ENCODE measurements around the gene TMEM179B. TPM values are rescaled to one million over a fixed set of nuclear protein-coding genes. Genes with fewer than 3 reads are reported as not detected.
"Not testable (repeated sequence)": the region's sequence is repeated elsewhere in the genome, so short reads cannot be mapped to it uniquely, and the experiment has no call there.

The TMEM179B gene
- polyA plus RNA-seq, 1 experiment = 97.1 TPM

DNA sequence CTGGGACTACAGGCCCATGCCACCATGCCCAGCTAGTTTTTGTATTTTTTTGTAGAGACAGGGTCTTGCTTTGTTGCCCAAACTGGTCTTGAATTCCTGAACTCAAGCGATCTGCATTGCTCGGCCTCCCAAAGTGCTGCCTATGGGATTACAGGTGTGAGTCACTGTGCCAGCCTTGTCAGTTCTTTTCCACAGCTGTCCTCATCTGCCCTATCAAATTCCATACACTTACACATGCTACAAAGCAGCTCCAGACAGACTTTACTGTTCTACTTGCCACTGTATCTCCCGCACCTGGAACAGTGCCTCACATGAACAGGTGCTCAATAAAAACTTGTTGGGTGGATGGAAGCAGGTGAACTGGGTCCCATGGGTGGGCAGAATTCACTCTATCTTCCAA lies 36.5 kb downstream of the TMEM179B start:
- H3K4me3 ChIP-seq (ENCODE audit: low read depth, low read length) = no peak overlapping the region
- POLR2A ChIA-PET = no interaction called here
- H3K27me3 ChIP-seq (ENCODE audit: control insufficient read depth, insufficient read depth, low read length) = no peaks in the 10 kb centered on the region
- H3K36me3 ChIP-seq (ENCODE audit: control insufficient read depth, insufficient read depth, low read length) = peaks cover 35% of the 10 kb centered on the region
- CTCF ChIA-PET = interaction anchor here (1.2 kb wide), 1 partner anchor 12 kb away, joined by 3 read pairs; no protein-coding TSS in a partner anchor
- no peak for DNase-seq (ENCODE audit: low read depth)
- TF ChIP-seq, protein P1, sequence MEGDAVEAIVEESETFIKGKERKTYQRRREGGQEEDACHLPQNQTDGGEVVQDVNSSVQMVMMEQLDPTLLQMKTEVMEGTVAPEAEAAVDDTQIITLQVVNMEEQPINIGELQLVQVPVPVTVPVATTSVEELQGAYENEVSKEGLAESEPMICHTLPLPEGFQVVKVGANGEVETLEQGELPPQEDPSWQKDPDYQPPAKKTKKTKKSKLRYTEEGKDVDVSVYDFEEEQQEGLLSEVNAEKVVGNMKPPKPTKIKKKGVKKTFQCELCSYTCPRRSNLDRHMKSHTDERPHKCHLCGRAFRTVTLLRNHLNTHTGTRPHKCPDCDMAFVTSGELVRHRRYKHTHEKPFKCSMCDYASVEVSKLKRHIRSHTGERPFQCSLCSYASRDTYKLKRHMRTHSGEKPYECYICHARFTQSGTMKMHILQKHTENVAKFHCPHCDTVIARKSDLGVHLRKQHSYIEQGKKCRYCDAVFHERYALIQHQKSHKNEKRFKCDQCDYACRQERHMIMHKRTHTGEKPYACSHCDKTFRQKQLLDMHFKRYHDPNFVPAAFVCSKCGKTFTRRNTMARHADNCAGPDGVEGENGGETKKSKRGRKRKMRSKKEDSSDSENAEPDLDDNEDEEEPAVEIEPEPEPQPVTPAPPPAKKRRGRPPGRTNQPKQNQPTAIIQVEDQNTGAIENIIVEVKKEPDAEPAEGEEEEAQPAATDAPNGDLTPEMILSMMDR (IDR thresholded peaks at IDR 0.05; ENCODE audit: insufficient read depth, low read depth, low read length) = no peak

DNA sequence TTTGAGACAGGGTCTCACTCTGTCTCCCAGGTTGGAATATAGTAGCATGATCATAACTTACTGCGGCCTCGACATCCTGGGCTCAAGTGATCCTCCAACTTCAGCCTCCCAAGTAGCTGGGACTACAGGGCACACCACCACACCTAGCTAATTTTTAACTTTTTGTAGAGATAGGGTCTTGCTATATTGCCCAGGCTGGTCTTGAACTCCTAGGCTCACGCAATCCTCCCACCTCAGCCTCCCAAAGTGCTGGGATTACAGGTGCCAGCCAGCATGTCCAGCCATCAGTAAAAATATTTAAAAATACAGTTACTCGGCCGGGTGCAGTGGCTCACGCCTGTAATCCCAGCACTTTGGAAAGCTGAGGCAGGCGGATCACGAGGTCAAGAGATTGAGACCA lies 40.9 kb downstream of the TMEM179B start:
- POLR2A ChIA-PET = interaction anchor here (0.5 kb wide), 1 partner anchor 84 kb away, joined by 4 read pairs; no protein-coding TSS in a partner anchor
- not testable (repeated sequence) for H3K4me3 ChIP-seq (ENCODE audit: low read depth, low read length); H3K27me3 ChIP-seq (ENCODE audit: control insufficient read depth, insufficient read depth, low read length); DNase-seq (ENCODE audit: low read depth)
- peaks cover 27% of the 10 kb centered on the region for H3K36me3 ChIP-seq (ENCODE audit: control insufficient read depth, insufficient read depth, low read length)
- CTCF ChIA-PET = interaction anchor here (2.4 to 3.2 kb wide), 2 partner anchors 12 to 42 kb away, joined by 6 to 24 read pairs; partner anchors contain the start of gene TMEM179B

DNA sequence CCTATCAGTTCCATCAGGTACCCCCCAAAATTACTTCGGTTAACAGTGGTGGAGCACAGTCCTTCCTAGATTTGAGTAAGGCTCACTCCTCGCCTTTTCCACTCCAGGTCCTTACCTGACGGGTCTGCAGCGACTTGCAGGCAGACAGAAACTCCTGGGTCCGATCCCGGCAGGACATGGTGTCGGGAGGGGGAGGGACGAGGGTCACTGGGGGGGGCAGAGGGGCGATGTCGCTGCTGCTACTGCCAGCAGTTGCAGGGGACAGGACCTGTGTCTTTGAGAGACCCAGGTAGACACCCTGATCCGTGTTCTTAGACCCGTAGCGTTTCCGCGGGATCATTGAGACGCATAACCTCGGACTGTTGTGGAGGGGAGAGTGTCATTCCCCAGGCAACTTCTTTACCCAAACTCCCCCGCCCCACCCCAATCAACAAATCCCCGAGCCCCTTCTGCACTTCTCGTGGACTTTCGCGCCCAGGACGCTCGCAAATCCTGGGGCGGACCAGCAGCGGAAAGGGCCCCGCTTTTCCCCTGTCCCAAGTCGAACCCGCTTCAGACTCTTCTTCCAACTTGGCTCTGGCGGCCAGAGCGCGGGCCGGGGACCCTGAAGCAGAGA lies 43.8 kb downstream of the TMEM179B start:
- peaks cover 24% of the 10 kb centered on the region for H3K36me3 ChIP-seq (ENCODE audit: control insufficient read depth, insufficient read depth, low read length)

DNA sequence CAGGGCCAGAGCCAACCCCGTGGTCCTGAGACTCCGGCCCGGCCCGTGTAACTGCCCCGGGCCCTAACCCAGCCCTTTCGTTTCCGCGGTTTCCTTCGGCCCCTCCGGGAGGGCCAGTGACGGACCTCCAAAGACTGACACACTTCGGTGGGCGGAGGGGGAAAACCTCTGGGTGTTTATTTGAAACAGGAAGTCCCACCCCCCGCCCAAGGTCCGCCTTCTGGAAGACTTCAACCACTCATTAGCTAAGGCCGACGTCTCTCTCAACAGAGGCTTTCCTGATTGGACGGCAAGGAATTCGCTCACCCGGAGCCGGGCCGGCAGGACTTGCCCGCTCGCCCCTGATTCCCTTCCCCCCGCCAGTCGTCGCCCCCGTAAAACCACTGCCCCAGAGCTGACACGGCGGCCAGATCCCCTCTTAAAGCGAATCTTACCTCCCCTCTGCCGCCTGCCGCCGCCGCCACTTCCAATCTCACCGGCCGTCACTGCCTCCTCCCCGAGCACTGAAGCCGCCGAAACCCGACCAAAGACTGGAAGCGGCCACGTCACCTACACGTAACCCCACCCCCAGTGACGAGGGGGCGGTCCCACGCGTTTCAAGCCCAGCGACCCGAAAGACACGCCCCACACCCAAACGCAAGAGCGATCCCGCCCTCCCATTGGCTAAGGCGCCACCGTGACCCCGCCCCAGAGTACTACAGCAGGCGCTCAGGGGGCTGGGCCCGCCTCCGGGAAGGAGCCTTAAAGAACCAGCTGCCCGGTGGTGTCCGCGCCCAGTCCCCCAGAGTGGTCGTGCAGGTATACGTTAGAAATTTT lies 44.5 kb downstream of the TMEM179B start, which contains the start of gene STX5:
TSS of gene STX5 (minus strand) at position 532 of the 816 bp plus-strand sequence. CDS start 808 bp downstream, outside the sequence.
- H3K27me3 ChIP-seq (ENCODE audit: control insufficient read depth, insufficient read depth, low read length) = no peaks in the 10 kb centered on the region
- peaks cover 24% of the 10 kb centered on the region for H3K36me3 ChIP-seq (ENCODE audit: control insufficient read depth, insufficient read depth, low read length)
- POLR2A ChIA-PET = interaction anchor here (0.5 to 2.2 kb wide), 10 partner anchors 9 to 1689 kb away, joined by 3 to 21 read pairs (median 4); partner anchors contain the start of gene TAF6L
- peak; percentile 89 for DNase-seq (ENCODE audit: low read depth)
- peak within 1 kb of the TSS; percentile 92 for H3K4me3 ChIP-seq (ENCODE audit: low read depth, low read length)
- TF ChIP-seq, protein P1 (IDR thresholded peaks at IDR 0.05; ENCODE audit: insufficient read depth, low read depth, low read length) = no peak
- CTCF ChIA-PET = interaction anchor here (0.6 to 1.6 kb wide), 6 partner anchors 19 to 1829 kb away, joined by 3 to 5 read pairs (median 4); no protein-coding TSS in a partner anchor

More for the DNA sequence above, 43.8 kb downstream of the TMEM179B start:
- Histone ChIP-seq H3K27me3 (ENCODE audit: control insufficient read depth, insufficient read depth, low read length) (no peaks in the 10 kb centered on the region), H3K4me3 (ENCODE audit: low read depth, low read length) (peak overlapping the region; percentile 92)
- ChIA-PET POLR2A (interaction anchor here (0.5 to 2.2 kb wide), 6 partner anchors 10 to 60 kb away, joined by 3 to 21 read pairs (median 6); partner anchors contain the start of gene TAF6L), CTCF (interaction anchor here (1.0 to 1.6 kb wide), 2 partner anchors 23 to 45 kb away, joined by 3 to 5 read pairs; no protein-coding TSS in a partner anchor)
- no peak for DNase-seq (ENCODE audit: low read depth)
- TF ChIP-seq, protein P1 (IDR thresholded peaks at IDR 0.05; ENCODE audit: insufficient read depth, low read depth, low read length) = no peak

DNA sequence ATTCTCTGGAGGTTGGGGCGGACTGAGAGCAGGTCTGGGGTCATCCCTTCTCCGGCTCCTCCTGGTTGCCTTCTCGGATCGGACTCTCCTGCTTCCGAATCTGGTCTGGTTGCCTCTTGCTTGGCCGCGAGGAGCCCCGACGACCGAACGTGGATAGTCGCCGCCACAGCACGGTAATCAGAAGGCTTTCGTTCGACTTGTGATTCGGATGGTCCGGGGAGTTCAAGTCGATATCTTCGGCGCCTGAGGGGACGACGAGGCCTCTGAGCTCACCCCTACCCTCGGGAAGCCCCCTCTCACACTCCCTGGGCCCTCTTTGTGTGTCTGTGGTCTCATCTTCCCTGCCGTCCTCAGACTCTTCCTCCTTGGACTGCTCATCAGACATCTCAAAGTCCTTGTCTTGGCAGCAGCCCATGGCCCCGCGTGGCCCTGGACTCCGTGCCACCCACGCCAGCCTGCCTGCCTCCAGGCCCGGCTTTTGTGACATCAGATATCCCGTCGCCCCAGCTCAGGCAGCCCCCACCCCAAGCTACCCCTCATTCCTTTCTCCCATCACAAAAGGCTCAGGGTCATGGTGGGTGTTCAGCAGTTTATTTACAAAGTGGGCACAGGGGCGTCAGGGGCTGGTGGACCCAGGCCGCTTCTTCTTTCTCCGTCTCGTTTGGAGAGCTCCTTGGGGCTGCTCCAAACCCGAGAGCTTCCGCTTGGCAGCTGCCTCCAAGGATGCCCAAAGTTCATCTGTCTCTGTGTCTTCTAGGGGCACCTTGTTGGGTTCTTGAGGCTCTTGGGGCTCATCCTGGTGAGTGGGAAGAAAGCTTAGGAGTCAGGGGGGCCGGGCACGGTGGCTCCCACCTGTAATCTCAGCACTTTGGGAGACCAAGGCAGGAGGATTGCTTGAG lies 45.4 kb downstream of the TMEM179B start, which contains the start of gene TEX54:
TSS of gene TEX54 (minus strand) at position 506 of the 899 bp plus-strand sequence.
- DNase-seq (ENCODE audit: low read depth) = no peak
- ChIA-PET POLR2A (interaction anchor here (0.5 to 2.2 kb wide), 2 partner anchors 8 to 1690 kb away, joined by 4 to 21 read pairs; no protein-coding TSS in a partner anchor), CTCF (interaction anchor here (1.6 kb wide), 1 partner anchor 25 kb away, joined by 5 read pairs; no protein-coding TSS in a partner anchor)
- H3K27me3 ChIP-seq (ENCODE audit: control insufficient read depth, insufficient read depth, low read length) = no peaks in the 10 kb centered on the region
- TF ChIP-seq, protein P1 (IDR thresholded peaks at IDR 0.05; ENCODE audit: insufficient read depth, low read depth, low read length) = no peak
- peak within 1 kb of the TSS; percentile 92 for H3K4me3 ChIP-seq (ENCODE audit: low read depth, low read length)
- peaks cover 16% of the 10 kb centered on the region for H3K36me3 ChIP-seq (ENCODE audit: control insufficient read depth, insufficient read depth, low read length)

All from BJ (cell line).